ENCODE data around the gene SMIM35.
"Not testable (repeated sequence)": the region's sequence is repeated elsewhere in the genome, so short reads cannot be mapped to it uniquely, and the experiment has no call there.

SMIM35 gene

DNA sequence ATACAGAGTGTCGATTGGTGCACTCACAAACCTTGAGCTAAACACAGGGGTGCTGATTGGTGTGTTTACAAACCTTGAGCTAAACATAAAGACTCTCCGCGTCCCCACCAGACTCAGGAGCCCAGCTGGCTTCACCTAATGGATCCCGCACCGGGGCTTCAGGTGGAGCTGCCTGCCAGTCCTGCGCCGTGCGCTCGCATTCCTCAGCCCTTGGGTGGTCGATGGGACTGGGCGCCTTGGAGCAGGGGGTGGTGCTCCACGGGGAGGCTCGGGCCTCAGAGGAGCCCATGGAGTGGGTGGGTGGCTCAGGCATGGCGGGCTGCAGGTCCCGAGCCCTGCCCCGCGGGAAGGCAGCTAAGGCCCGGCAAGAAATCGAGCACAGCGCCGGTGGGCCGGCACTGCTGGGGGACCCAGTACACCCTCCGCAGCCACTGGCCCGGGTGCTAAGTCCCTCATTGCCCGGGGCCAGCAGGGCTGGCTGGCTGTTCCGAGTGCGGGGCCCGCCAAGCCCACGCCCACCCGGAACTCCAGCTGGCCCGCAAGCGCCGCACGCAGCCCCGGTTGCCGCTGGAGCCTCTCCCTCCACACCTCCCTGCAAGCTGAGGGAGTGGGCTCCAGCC is 108.4 kb downstream of the SMIM35 start:
- not testable (repeated sequence) for DNase-seq

DNA sequence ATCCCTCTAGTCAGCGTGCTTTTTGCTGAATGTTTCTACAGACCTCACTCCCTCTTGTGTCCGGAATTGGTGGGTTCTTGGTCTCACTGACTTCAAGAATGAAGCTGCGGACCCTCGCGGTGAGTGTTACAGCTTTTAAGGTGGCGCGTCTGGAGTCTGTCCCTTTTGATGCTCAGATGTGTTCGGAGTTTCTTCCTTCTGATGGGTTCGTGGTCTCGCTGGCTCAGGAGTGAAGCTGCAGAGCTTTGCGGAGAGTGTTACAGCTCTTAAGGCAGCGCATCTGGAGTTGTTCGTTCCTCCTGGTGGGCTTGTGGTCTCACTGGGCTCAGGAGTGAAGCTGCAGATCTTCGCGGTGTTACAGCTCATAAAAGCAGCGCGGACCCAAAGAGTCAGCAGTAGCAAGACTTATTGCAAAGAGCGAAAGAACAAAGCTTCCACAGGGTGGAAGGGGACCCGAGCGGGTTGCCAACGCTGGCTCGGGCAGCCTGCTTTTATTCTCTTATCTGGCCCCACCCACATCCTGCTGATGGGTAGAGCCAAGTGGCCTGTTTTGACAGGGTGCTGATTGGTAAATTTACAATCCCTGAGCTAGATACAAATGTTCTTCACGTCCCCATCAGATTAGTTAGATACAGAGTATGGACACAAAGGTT is 109.0 kb downstream of the SMIM35 start:
- not testable (repeated sequence) for DNase-seq

DNA sequence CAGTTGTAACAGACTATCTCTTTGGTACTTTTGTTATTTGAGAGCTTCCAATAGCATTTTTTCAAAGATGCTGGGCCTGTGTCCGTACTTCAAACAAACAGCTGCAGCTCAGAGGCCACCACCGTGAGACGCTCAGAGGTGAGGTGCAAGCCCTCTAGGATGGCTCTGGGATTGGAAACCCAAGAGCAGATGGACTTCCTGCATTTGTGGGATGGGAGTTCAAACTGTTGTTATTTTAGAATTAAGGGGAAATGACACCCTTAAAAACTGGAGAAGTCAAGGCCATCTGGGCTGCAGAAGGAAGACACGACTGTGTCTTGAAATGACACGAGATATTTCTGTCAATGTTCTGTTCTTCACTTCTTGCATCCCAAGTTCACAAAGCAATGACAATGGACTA is 109.7 kb downstream of the SMIM35 start:
- no peak for DNase-seq

- no peak for DNase-seq
Observed at GRCh38 chr11:117976445-117976844, 110.3 kb downstream of the SMIM35 start.

DNA sequence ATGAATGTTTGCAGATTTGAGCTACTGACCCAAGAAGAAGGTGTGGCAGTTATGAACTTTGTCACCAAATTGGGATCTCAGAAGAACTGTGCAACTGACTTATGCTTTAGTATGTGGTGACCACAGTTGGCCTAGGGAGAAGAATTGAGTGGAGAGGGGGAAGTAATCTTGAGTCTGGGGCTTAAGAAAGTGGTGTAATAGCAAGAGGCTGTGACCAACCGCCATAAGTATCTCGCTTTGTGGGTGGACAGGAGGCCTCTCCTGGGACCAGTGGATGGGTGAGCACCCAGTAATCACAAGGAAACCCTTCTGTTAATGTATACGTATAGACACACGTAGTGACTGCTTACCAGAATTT is 113.3 kb downstream of the SMIM35 start:
- no peak for DNase-seq

DNA sequence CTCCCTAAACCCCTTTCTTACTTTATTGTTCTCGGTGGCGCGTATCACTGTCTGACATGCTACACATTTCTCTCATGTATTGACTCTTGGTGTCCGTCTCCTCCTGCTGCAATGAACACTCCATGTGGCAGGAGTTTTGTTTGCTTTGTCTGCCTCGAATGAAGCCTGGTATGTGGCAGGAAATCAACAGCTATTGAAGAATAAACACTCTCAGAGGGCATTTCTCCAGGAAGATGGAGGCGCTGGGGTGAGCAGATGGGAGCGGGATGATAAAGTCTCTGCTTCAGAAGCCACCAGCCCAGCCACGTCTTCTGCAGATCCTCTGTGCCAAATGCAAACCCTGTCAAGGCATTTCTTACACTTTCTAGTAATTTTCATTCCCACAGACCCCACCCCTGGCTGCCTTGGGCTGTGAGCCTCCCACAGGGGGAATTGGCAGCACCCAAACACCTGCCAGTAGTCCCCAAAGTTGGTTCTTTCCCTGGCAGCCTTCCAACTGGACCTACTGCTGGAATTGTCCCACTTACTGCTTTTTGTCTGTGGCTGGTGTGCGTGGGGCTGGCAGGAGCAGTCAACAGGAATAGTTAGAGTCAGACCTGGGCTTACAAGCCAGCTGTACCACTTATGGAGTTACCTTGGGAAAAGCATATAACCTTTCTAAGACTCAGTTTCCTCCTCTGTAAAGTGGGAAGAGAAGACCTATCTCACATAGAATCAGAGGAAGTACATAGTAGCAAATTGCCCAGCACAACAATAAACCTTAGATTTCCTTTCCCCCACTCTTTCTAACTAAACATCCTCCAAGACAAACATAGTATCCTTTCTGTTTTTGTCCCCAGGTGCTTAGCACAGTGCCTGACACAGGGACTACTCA is 113.9 kb downstream of the SMIM35 start:
- no peak for DNase-seq

DNA sequence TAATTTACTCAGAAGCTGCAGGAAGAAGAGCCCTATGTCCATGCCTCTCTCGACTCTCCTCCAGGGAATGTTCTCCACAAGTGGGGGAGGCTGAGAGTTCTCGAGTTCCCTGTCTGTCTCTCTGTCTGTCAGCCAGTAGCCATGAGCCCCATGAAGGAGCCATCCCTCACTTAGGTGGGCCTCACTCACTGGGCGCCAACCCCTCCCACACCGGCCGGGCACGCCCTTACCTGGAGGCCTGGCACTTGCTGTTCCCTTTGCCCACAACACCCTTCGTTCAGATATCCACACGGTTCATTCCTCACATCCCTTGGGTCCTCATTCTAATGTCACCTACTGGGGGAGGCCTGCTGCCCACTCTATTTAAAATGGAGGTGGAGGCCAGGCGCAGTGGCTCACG is 114.7 kb downstream of the SMIM35 start:
- DNase-seq: no peak

GRCh38 chr11:117970400-117971024 is 116.3 kb downstream of the SMIM35 start:
- DNase-seq: no peak

DNA sequence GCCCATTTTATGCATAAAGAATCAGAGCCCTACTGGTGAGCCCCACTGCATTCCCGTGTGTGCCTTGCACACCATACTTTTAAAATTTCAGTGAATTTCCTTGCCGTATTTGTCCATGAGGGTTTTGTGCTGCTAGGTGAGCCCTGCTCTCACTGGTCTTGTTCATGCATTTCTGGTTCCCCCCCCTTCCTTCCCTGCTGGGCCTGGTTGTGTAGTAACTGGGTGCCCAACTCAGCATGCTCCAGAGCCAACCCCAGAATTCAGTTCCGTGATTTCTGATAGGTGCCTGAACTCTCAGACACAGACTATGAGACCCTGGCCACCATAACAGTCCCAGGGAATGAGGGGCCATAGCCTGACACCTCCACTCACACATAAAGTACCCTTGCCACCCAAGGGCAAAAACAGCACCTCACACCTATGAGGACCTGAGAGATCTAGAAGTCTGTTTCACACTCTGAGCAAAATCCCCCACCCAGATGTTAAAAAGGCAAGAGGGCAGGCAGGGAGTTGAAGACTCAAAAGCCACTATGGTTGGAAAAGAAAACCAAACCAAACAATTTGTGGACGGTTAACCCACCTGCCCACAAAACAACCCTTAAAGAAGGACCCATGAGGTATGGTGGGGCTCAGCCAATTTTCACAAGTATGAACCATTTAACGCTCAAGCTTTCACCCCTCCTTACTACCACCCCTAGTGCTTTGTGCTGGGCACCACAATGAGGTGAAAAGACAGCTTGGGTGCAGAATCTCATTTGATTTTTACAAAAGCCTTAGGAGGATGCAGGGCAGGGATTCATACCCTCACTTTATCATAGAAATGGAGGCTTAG is 117.4 kb downstream of the SMIM35 start:
- no peak for DNase-seq

GRCh38 chr11:117966908-117967307 is 119.9 kb downstream of the SMIM35 start:
- no peak for DNase-seq

DNA sequence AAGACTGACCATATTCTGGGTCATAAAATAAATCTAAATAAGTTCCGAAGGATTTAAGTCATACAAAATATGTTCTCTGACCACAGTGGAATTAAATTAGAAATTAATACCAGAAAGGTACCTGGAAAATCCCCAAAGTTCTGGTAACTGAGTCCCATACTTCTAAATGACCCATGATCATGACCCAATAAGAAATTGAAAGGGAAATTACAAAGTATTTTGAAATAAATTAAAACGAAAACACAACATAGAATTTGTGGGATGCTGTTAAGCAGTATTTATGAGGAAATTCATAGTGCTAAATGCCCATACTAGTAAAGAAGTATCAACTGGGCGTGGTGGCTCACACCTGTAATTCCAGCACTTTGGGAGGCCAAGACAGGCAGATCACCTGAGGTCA is 123.9 kb downstream of the SMIM35 start:
- no peak for DNase-seq

GRCh38 chr11:117961896-117962295 is 124.9 kb downstream of the SMIM35 start:
- no peak for DNase-seq

GRCh38 chr11:117960406-117960805 is 126.4 kb downstream of the SMIM35 start:
- no peak for DNase-seq

DNA sequence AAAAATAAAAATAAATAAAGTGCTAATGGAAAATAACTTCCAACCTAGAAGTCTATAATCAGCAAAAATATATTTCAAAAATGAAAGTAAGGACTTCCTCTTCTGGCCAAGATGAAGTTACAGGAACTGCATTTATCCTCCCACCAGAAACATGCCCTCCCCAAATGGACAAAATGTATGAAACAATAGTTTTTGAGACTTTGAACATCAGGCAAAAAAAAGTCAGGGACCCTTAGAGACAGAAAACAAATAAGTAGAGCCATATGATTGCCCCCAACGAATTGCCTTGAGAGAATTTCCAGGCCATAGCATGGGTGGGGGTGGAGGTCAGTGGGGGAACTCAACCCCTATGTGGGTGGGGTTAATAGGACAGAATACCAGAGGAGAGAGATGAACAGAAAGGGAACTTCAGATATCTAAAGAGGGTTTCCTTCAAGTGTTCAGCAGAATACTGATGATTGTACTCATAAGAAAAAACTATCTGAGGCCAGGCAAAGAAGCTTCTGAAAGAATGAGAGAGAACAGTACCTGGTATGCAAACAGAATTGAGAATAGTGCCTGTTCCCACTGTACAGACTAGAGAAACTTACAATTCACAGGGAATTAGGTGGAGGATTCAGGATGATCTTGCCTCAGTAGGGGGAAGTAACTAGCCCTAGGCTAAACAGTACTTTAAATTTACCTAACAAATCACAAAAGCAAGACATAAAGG is 127.2 kb downstream of the SMIM35 start:
- DNase-seq: no peak

GRCh38 chr11:117958949-117959348 is 127.8 kb downstream of the SMIM35 start:
- no peak for DNase-seq

All from NCI-H2227 treated with DMSO at 0.1 percent for 48 hours (cell line).